ENCODE results near the gene TNFAIP2. TPM values are rescaled to one million over a fixed set of nuclear protein-coding genes. Genes with fewer than 3 reads are reported as not detected.

TNFAIP2 gene
- total and polyA plus RNA-seq, 2 of the 4 experiments (the other 2 are of a cell fraction) = 6.3 to 9.6 TPM

GRCh38 chr14:103090481-103091020 is 32.7 kb upstream of the TNFAIP2 start:
- no peak overlapping the region for H4K5ac ChIP-seq (ENCODE audit: low read depth, low read length)
- no peak overlapping the region for H3K23ac ChIP-seq (ENCODE audit: low read depth, low read length)
- no peak overlapping the region for H3K14ac ChIP-seq (replicated peaks; ENCODE audit: low read depth, low read length)
- H3K18ac ChIP-seq (ENCODE audit: low read depth, low read length) = no peak overlapping the region
- DNase-seq (no peak), ATAC-seq (ENCODE audit: low read depth) (no peak)
- H4K20me1 ChIP-seq (ENCODE audit: insufficient read depth, low read length) = no peaks in the 10 kb centered on the region; the same call in 1 of the 2 replicates
- no peak overlapping the region for H2BK120ac ChIP-seq (ENCODE audit: low read depth, low read length)
- H3K79me1 ChIP-seq (ENCODE audit: low read depth in 1 of 2, low read length in 2 of 2) = no peaks in the 10 kb centered on the region
- H3K56ac ChIP-seq (ENCODE audit: extremely low read depth, insufficient read depth, low read length) = no peak overlapping the region
- H3K4me3 ChIP-seq (ENCODE audit: insufficient read depth, low read depth, low read length) = no peak overlapping the region
- H3K27me3 ChIP-seq (ENCODE audit: control insufficient read depth, insufficient read depth, low read length) = peaks cover 43% of the 10 kb centered on the region
- no peak overlapping the region for H4K91ac ChIP-seq (ENCODE audit: insufficient read depth, low read depth, low read length)
- H3K4me1 ChIP-seq (ENCODE audit: control insufficient read depth, insufficient read depth, low read length) = peaks cover 11% of the 10 kb centered on the region
- H3K27ac ChIP-seq (ENCODE audit: insufficient read depth, low read length) = no peak overlapping the region
- 75% methylated on average over 2 of the region's 12 CpGs; no CpG with 5 or more reads in 1 of the 2 experiments for WGBS, 2 experiments (ENCODE audit: extremely low coverage in 2 of 2, insufficient read length in 1 of 2)
- no peak overlapping the region for H2BK15ac ChIP-seq (ENCODE audit: low read depth, low read length)
- no peak overlapping the region for H2BK5ac ChIP-seq (ENCODE audit: low read depth, low read length, poor library complexity, severe bottlenecking)
- H4K8ac ChIP-seq (ENCODE audit: low read depth in 2 of 2, low read length in 2 of 2) = no peak overlapping the region
- no TSS peak for BruUV-seq (replicated peaks)
- ChIA-PET CTCF (no interaction called here), POLR2A (ENCODE audit: unreplicated experiment) (no interaction called here)
- peak overlapping the region; percentile 40 for H2AK9ac ChIP-seq (replicated peaks; ENCODE audit: low read depth, low read length, poor library complexity)
- H3K4ac ChIP-seq (ENCODE audit: low read depth, low read length) = no peak overlapping the region
- no peak overlapping the region for H2AK5ac ChIP-seq (ENCODE audit: low read depth, low read length)
- no peak overlapping the region for H2AFZ ChIP-seq (replicated peaks; ENCODE audit: low read length, poor library complexity)
- H3K4me2 ChIP-seq (ENCODE audit: low read depth, low read length) = no peak overlapping the region
- H2BK20ac ChIP-seq (ENCODE audit: low read depth, low read length) = no peak overlapping the region
- H3K36me3 ChIP-seq (ENCODE audit: control insufficient read depth, insufficient read depth, low read length) = no peaks in the 10 kb centered on the region
- no peaks in the 10 kb centered on the region for H3K9me1 ChIP-seq (ENCODE audit: insufficient read depth, low read length)
- intact Hi-C loops (cut with micrococcal nuclease) (no loop called here), dilution Hi-C loops (cut with HindIII; ENCODE audit: low sequenced_read_pairs, unreplicated experiment) (no loop called here), in situ Hi-C loops (cut with MboI; ENCODE audit: low sequenced_read_pairs) (no loop called here)
- no peak overlapping the region for H3K9ac ChIP-seq (ENCODE audit: low read depth, low read length)
- H3K9me3 ChIP-seq (ENCODE audit: control insufficient read depth, insufficient read depth, low read length) = no peaks in the 10 kb centered on the region; the same call in 1 of the 2 replicates
- TF ChIP-seq FOS (IDR thresholded peaks at IDR 0.05; ENCODE audit: low read depth, low read length) = no peak
- TF ChIP-seq SMC3 (IDR thresholded peaks at IDR 0.05; ENCODE audit: low read depth, low read length) = no peak
- TF ChIP-seq CTCF (conservative IDR thresholded peaks at IDR 0.05; ENCODE audit: low read depth, low read length) = no peak
- no peak for TF ChIP-seq NFE2L2 (IDR thresholded peaks at IDR 0.05; ENCODE audit: low read depth, low read length)
- no peak for TF ChIP-seq RAD21 (IDR thresholded peaks at IDR 0.05; ENCODE audit: low read length)
- no peak for TF ChIP-seq CEBPB (IDR thresholded peaks at IDR 0.05; ENCODE audit: low read depth, low read length)
- no peak for TF ChIP-seq MAFK (IDR thresholded peaks at IDR 0.05; ENCODE audit: low read depth, low read length)
- TF ChIP-seq USF2 (IDR thresholded peaks at IDR 0.05; ENCODE audit: low read depth, low read length) = no peak
- no peak for TF ChIP-seq BHLHE40 (IDR thresholded peaks at IDR 0.05; ENCODE audit: low read depth, low read length)
- TF ChIP-seq RCOR1 (IDR thresholded peaks at IDR 0.05; ENCODE audit: insufficient replicate concordance, low read length) = no peak
- TF ChIP-seq RFX5 (IDR thresholded peaks at IDR 0.05; ENCODE audit: low read depth, low read length) = no peak
- no peak for TF ChIP-seq POLR2A (IDR thresholded peaks at IDR 0.05; ENCODE audit: low read depth, low read length)
- no peak for TF ChIP-seq MAZ (IDR thresholded peaks at IDR 0.05; ENCODE audit: borderline replicate concordance, low read depth, low read length)
- no peak for TF ChIP-seq ELK1 (IDR thresholded peaks at IDR 0.05; ENCODE audit: borderline replicate concordance, low read depth, low read length)
- no peak for TF ChIP-seq CHD1 (IDR thresholded peaks at IDR 0.05; ENCODE audit: low read depth, low read length)
- no peak for TF ChIP-seq MXI1 (IDR thresholded peaks at IDR 0.05; ENCODE audit: borderline replicate concordance, low read depth, low read length)

Data from IMR-90 (cell line).